ENCODE data around the gene SGSM2. TPM values are rescaled to one million over a fixed set of nuclear protein-coding genes. Genes with fewer than 3 reads are reported as not detected.

SGSM2 gene
- total RNA-seq, 1 experiment from 2014 or later, result 49.0 TPM

GRCh38 chr17:2297023-2297422 is 40.3 kb upstream of the SGSM2 start:
- DNase-seq (ENCODE audit: low read depth, low spot score), result no peak
- H3K4me3 ChIP-seq (ENCODE audit: low read depth in 2 of 2, low read length in 2 of 2), result no peak overlapping the region
- peaks cover 2% of the 10 kb centered on the region for H3K36me3 ChIP-seq (ENCODE audit: control insufficient read depth, insufficient read depth, low read length)
- ChIA-PET CTCF (no interaction called here), POLR2A (no interaction called here)
- BruUV-seq (replicated peaks), result no TSS peak
- intact Hi-C loops (cut with micrococcal nuclease; ENCODE audit: unreplicated experiment) (no loop called here), in situ Hi-C loops (cut with HindIII; ENCODE audit: low pct_unique_long_range_greater_than_20kb, low sequenced_read_pairs) (no loop called here)
- no peaks in the 10 kb centered on the region for H3K4me1 ChIP-seq (ENCODE audit: control insufficient read depth, insufficient read depth, low read length)
- H3K27ac ChIP-seq (ENCODE audit: low read length), result no peak overlapping the region
- H3K27me3 ChIP-seq (ENCODE audit: control insufficient read depth, insufficient read depth, low read length), result no peaks in the 10 kb centered on the region
- ATAC-seq, result no peak
- TF ChIP-seq, protein P1, sequence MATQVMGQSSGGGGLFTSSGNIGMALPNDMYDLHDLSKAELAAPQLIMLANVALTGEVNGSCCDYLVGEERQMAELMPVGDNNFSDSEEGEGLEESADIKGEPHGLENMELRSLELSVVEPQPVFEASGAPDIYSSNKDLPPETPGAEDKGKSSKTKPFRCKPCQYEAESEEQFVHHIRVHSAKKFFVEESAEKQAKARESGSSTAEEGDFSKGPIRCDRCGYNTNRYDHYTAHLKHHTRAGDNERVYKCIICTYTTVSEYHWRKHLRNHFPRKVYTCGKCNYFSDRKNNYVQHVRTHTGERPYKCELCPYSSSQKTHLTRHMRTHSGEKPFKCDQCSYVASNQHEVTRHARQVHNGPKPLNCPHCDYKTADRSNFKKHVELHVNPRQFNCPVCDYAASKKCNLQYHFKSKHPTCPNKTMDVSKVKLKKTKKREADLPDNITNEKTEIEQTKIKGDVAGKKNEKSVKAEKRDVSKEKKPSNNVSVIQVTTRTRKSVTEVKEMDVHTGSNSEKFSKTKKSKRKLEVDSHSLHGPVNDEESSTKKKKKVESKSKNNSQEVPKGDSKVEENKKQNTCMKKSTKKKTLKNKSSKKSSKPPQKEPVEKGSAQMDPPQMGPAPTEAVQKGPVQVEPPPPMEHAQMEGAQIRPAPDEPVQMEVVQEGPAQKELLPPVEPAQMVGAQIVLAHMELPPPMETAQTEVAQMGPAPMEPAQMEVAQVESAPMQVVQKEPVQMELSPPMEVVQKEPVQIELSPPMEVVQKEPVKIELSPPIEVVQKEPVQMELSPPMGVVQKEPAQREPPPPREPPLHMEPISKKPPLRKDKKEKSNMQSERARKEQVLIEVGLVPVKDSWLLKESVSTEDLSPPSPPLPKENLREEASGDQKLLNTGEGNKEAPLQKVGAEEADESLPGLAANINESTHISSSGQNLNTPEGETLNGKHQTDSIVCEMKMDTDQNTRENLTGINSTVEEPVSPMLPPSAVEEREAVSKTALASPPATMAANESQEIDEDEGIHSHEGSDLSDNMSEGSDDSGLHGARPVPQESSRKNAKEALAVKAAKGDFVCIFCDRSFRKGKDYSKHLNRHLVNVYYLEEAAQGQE (IDR thresholded peaks at IDR 0.05; ENCODE audit: insufficient read depth in 1 of 2, low read depth in 2 of 2, low read length in 1 of 2), result no peak
- no peaks in the 10 kb centered on the region for H3K9me3 ChIP-seq (ENCODE audit: control insufficient read depth, insufficient read depth, low read depth, low read length)

- TF ChIP-seq, protein P1 (IDR thresholded peaks at IDR 0.05; ENCODE audit: insufficient read depth in 1 of 2, low read depth in 2 of 2, low read length in 1 of 2), result no peak
- no peak for TF ChIP-seq TCF7L2 (IDR thresholded peaks at IDR 0.05; ENCODE audit: low read depth, low read length)
- TF ChIP-seq POLR2AphosphoS5 (IDR thresholded peaks at IDR 0.05; ENCODE audit: low read depth, low read length), result no peak
- no peak for TF ChIP-seq SIN3A (IDR thresholded peaks at IDR 0.05; ENCODE audit: borderline replicate concordance, insufficient read depth, low read depth, low read length)
- TF ChIP-seq, protein P2, sequence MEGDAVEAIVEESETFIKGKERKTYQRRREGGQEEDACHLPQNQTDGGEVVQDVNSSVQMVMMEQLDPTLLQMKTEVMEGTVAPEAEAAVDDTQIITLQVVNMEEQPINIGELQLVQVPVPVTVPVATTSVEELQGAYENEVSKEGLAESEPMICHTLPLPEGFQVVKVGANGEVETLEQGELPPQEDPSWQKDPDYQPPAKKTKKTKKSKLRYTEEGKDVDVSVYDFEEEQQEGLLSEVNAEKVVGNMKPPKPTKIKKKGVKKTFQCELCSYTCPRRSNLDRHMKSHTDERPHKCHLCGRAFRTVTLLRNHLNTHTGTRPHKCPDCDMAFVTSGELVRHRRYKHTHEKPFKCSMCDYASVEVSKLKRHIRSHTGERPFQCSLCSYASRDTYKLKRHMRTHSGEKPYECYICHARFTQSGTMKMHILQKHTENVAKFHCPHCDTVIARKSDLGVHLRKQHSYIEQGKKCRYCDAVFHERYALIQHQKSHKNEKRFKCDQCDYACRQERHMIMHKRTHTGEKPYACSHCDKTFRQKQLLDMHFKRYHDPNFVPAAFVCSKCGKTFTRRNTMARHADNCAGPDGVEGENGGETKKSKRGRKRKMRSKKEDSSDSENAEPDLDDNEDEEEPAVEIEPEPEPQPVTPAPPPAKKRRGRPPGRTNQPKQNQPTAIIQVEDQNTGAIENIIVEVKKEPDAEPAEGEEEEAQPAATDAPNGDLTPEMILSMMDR (IDR thresholded peaks at IDR 0.05), result no peak
- ATAC-seq, result no peak
- Histone ChIP-seq H3K4me1 (ENCODE audit: control insufficient read depth, insufficient read depth, low read length) (no peaks in the 10 kb centered on the region), H3K4me3 (ENCODE audit: low read depth in 2 of 2, low read length in 2 of 2) (no peak overlapping the region), H3K27ac (ENCODE audit: low read length) (no peak overlapping the region), H3K9me3 (ENCODE audit: control insufficient read depth, insufficient read depth, low read depth, low read length) (no peaks in the 10 kb centered on the region), H3K36me3 (ENCODE audit: control insufficient read depth, insufficient read depth, low read length) (peaks cover 2% of the 10 kb centered on the region; the same call in 1 of the 2 replicates), H3K27me3 (ENCODE audit: control insufficient read depth, insufficient read depth, low read length) (no peaks in the 10 kb centered on the region)
- intact Hi-C loops (cut with micrococcal nuclease; ENCODE audit: unreplicated experiment) (no loop called here), in situ Hi-C loops (cut with HindIII; ENCODE audit: low pct_unique_long_range_greater_than_20kb, low sequenced_read_pairs) (no loop called here)
- no TSS peak for BruUV-seq (replicated peaks)
- DNase-seq (ENCODE audit: low read depth, low spot score), result no peak
- ChIA-PET POLR2A (no interaction called here), CTCF (no interaction called here)
Observed at GRCh38 chr17:2299136-2299535, 38.2 kb upstream of the SGSM2 start.
